Measurements from ENCODE around the gene PRX.
A peak's percentile ranks its signal among the peaks of the same experiment; 100 is the strongest.

The PRX gene

DNA sequence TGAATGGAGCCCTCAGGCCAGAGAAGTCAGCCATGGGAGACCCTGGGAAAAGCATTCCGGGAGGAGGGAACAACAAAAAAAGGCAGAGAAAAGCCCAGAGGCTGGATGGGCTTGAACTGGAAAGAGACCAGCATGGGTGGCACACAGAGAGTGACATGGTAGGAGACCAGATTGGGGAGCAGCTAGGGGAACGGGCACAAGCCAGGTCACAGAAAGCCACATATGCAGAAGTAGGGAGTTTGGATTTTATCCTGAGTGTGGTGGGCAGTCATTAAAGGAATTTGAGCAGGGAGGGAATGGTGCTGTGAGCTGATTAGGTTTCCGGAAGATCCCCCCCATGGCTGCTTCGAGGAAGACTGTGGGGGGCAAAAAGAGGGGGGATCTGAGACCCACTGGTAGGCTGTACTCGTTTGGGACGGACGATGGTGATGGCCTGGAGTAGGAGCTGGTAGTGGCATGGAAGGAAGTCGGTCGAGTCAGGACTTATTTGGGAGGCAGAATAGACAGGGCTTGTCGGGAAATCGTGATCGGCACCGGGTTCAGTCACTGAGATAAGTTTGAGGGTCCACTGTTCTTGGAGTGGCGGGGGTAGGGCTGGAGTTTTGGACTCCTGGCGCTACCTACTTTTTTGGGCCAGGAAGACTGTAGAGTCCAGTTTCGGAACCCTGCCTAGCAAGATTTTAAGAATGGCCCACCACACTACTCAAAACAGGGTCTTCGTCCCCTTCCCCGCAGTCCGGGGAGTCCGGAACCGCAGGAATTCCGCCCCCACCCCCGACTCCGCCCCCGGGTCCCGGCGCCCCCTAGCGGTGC lies 11.7 kb upstream of the PRX start:
- peak; percentile 58 to 70 for DNase-seq
- TF ChIP-seq GATA1 (IDR thresholded peaks at IDR 0.05; ENCODE audit: low read depth, low read length) (no peak), POLR2A (IDR thresholded peaks at IDR 0.05; ENCODE audit: low read length) (no peak)

DNA sequence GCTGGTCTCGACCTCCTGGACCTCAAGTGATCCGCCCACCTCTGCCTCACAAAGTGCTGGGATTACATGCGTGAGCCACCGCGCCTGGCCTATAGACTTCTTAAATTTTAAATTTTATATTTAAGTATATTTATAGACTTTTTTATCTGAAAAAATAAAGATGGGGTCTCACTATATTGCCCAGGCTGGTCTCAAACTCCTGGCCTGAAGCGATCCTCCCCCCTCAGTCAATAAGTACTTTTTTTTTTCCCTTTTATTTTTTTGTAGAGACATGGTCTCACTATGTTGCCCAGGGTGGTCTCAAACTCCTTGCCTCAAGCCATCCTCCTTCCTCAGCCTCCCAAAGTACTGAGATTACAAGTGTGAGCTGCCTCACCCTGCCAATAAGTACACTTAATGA lies 10.8 kb upstream of the PRX start:
- DNase-seq, result no peak
- TF ChIP-seq POLR2A (IDR thresholded peaks at IDR 0.05; ENCODE audit: low read length) (no peak), GATA1 (IDR thresholded peaks at IDR 0.05; ENCODE audit: low read depth, low read length) (no peak)

DNA sequence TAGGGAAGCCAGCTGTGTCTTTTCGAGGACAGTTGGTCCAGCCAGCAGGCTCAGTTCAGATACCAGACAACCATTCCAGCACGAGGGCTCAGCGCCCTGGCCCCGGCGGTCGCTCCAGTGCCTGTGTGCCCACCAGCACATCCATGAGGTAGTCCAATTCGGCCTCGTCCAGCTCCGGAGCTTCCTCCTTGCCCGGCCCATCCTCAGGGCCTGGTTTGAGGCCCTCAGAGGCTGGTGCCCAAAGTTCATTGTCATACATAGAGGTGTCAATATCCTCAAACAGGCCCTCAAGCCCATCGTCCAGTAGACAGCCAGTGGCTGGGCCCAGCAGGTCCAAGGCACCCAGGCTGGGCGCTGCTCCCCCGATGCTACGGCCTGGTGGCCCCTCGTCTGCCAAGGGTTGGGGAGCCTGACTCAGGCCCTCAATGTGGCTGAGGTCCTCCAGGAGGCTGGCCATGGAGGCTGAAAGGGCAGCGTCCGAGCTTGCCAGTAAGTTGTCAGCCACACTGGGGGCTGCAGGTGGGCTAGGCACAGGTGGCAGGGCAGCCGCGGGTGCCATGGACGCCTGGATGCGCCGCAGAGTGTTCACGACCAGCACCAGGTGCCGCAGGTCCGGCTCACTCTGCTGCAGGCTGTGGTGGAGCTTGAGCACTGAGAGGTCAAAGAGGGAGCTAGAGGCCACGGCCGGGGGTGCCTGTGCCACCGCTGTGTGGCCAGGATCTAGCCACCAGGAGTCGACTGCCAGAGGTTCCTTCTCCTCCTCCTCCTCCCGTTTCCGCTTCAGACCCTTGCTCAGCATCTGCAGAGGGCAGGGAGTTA lies 9.8 kb upstream of the PRX start:
- TF ChIP-seq POLR2A (IDR thresholded peaks at IDR 0.05; ENCODE audit: low read length) (no peak), GATA1 (IDR thresholded peaks at IDR 0.05; ENCODE audit: low read depth, low read length) (no peak)
- DNase-seq, result no peak

DNA sequence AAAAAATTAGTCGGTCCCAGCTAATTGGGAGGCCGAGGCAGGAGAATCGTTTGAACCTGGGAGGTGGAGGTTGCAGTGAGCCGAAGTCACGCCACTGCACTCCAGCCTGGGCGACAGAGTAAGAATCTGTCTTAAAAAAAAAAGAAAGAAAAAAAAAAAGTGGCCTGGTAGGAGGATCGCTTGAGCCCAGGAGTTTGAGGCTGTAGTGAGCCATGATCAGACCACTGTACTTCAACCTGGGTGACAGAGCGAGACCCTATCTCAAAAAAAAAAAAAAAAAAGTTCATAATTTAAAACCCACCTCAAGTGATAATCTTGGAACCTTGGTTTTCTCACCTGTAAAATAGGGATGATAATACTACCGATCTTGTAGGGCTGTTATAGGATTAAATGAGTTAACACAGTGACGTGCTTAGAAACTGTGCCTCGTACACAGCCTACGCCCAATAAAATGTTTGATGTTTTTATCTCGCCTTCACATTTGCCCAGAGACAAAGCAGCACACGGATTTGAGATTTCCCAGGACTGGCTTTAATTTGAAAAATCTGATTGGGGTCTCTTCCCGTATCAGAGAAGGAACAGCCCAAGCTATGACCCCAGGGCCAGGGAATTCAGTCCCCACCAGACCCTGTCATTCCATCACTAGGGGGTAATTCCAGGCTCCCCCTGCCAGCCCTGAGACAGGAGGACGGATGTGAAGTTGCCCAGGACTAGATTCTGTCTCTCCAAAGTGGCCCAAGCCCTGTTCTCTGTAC lies 9.0 kb upstream of the PRX start:
- TF ChIP-seq POLR2A (IDR thresholded peaks at IDR 0.05; ENCODE audit: low read length) (no peak), GATA1 (IDR thresholded peaks at IDR 0.05; ENCODE audit: low read depth, low read length) (no peak)
- no peak for DNase-seq

DNA sequence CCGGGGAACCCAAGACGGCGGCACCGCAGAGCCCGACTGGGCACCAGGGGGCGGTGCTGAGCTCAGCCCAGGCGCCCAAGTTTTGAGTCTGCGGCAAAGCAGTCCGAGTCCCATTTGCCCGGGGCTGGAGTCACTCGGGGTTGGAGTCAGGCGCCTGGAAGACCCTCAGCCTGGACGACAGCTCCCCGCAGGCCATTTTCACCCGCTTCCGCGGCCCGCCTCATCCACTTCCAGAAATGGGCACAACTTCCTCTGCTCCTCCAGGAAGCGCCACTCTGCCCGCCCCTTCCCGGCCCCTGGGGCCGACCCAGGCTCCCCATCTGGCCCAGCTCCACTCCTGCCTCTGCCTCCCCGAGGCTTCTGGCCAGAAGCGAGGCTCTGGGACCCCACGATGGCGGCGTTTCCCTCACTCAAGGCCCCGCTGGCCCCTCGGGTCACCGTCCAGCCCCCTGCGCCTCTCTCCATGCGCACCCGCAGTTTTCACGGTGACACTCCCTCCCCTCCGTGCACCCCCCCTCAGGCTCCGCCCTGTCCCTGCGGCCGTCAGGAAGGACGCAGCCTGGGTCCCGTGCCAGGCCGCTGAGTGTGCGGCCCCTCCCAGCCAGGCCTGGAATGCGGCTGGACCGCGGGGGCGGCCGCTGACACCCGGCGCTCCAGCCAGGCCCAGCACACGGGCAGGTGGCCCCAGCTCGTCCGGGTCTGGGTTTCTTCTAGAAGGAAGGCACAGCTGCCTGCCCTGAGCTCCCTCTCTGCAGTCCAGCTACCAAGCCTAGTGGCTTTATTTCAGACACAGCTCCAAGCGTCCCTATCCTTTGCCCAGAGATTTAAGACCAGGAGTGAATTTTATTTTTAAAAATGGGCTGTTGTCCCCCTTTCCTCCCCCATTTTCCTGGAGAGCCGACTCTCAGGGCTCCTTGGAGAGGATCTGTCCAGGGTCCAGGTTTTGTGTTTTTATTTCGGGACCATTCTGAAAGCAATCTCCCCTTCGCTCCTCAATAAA lies 7.9 kb upstream of the PRX start:
- TF ChIP-seq GATA1 (IDR thresholded peaks at IDR 0.05; ENCODE audit: low read depth, low read length), result no peak
- peak; percentile 71 for TF ChIP-seq POLR2A (IDR thresholded peaks at IDR 0.05; ENCODE audit: low read length)
- peak; percentile 86 to 91 for DNase-seq

DNA sequence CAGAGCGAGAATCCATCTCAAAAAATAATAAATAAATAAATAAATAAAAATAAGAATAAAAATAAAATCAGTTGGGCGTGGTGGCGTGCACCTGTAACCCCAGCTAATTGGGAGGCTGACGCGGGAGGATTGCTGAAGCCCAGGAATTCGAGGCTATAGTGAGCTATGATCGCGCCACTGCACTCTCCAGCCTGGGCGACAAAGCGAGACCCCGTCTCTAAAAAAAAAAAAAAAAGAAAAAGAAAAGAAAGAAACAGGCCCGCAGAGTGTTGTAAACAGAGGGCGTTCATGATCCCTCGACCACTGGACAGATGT lies 7.2 kb upstream of the PRX start:
- no peak for DNase-seq
- no peak for TF ChIP-seq POLR2A (IDR thresholded peaks at IDR 0.05; ENCODE audit: low read length)
- TF ChIP-seq GATA1 (IDR thresholded peaks at IDR 0.05; ENCODE audit: low read depth, low read length), result no peak

DNA sequence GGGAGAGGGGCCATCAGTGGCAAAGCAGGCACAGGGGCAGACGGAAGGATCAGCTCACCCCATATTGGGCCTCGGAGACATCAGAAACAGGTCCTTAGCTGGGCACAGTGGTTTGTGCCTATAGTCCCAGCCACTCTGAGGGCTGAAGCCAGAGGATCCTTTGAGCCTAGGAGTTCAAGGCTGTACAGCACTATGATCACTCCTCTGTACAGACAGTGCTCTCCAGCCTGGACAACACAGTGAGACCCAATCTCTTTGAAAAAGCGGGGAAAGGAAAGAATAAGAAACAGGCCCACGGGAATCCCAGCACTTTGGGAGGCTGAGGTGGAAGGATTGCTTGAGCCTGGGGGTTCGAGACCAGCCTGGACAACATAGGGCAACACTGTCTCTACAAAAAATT lies 6.6 kb upstream of the PRX start:
- no peak for DNase-seq
- no peak for TF ChIP-seq POLR2A (IDR thresholded peaks at IDR 0.05; ENCODE audit: low read length)
- TF ChIP-seq GATA1 (IDR thresholded peaks at IDR 0.05; ENCODE audit: low read depth, low read length), result no peak

DNA sequence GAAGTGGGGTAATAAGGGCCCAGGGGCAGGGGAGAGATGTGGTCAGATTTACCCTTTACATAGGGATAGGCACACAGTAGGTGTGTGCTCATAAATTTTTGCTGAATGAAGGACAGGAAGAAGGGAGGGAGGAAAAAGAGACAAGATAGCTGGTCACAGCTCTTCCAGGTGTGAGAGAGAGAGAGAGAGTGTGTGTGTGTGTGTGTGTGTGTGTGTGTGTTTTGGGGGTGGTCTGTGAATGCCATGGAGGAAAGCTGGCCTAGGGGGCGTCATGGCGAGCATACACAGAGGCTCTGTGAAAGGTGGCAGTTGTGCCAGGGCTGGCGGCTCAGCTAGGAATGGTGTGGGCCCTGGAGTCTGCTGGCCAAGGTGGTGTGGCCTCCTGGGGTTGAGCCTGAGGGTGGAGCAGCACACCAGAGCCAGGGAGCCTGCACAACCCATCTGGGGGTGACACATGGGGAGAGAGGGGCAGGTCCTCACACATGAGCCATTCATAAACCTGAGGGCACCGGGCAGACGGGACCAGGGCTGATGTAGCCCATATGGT lies 6.0 kb upstream of the PRX start:
- DNase-seq, result no peak
- TF ChIP-seq GATA1 (IDR thresholded peaks at IDR 0.05; ENCODE audit: low read depth, low read length) (no peak), POLR2A (IDR thresholded peaks at IDR 0.05; ENCODE audit: low read length) (no peak)

DNA sequence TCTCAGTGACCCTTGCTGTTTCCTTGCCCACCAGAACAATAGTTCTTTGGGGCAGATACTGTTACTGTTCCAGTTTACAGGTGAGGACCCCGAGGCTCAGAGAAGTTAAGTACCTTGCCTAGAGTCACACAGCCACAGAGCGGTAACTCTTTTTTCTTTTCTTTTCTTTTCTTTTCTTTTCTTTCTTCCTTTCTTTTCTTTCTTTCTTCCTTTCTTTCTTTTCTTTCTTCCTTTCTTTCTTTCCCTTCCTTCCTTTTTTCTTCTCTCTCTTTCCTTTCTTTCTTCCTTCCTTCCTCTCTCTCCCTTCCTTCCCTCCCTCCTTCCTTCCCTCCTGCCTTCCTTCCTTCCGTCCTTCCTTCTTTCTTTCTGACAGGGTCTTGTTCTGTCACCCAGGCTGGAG lies 4.9 kb upstream of the PRX start:
- DNase-seq, result no peak
- no peak for TF ChIP-seq GATA1 (IDR thresholded peaks at IDR 0.05; ENCODE audit: low read depth, low read length)
- no peak for TF ChIP-seq POLR2A (IDR thresholded peaks at IDR 0.05; ENCODE audit: low read length)

DNA sequence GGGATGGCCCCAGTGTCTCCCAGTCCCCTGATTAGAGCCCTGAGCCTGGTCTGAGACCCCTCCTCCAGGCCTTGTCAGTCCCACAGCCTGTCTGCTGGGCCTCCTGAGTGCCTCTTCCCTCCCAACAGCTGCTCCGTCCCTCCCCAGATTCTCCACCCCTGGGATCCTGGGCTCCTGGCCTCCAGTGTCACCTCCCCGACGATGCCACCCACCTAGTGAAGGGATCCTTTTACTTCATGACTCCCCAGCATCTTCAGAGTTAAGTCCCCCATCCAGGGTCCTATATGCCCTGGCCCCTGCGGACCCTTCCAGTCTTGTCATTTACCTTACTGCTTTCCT lies 4.4 kb upstream of the PRX start:
- TF ChIP-seq GATA1 (IDR thresholded peaks at IDR 0.05; ENCODE audit: low read depth, low read length) (no peak), POLR2A (IDR thresholded peaks at IDR 0.05; ENCODE audit: low read length) (no peak)
- DNase-seq, result no peak

DNA sequence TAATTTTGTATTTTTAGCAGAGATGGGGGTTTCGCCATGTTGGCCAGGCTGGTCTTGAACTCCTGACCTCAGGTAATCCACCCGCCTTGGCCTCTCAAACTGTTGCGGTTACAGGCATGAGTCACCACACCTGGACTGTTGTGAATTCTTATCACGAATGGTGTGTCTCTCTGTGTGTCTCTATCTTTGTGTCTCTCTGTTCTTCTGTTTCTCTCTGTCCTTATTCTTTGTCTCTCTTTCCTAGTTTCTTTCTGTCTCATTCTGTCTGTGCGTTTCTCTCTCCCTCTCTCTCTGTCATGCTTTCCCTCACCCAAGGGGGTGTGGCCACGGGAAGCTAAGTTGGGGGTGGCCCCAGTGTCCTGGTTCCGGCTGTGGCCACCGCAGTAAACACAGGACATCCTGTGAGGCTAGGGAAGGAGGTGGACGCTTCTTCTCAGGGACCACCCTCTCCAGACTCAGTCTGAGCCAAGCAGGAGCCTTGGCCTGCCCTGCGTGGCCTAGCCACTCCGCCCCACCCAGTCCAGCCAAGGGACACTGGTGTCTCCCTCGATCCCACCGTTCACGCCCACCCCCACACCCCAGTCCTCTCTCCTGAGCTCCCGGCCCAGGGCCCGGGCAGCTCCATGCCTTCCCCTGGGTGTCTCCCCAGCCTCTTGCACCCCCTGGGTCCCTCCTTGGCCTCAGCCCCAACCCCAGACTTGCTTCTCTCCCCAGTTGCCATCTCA lies 3.9 kb upstream of the PRX start:
- TF ChIP-seq POLR2A (IDR thresholded peaks at IDR 0.05; ENCODE audit: low read length) (no peak), GATA1 (IDR thresholded peaks at IDR 0.05; ENCODE audit: low read depth, low read length) (no peak)
- peak in 1 of 2 experiments; percentile 41 for DNase-seq

DNA sequence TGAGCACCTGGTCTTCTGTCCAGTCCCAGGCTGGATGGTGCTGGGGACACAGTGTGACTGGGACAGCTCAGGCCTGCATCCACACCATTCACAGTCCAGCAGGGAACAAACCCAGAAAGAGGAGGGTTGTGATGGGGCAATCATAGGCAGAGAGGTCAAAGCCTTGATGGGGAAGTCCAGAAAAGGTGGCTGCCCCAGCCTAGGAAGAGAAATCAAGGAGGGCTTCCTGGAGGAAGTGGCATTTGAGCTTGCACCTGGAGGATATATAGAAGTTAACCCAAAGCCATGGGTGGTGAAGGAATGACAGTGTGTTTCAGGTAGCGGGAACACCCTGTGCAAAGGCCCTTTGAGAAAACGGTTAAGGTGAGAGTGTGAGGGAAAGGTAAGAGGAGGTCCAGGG lies 2.6 kb upstream of the PRX start:
- DNase-seq, result no peak
- no peak for TF ChIP-seq POLR2A (IDR thresholded peaks at IDR 0.05; ENCODE audit: low read length)
- TF ChIP-seq GATA1 (IDR thresholded peaks at IDR 0.05; ENCODE audit: low read depth, low read length), result no peak

All from erythroblast (primary cell).